GM19240 (cell line): ENCODE measurements around the gene LHFPL2.

Experiments used
- DNase-seq: peaks from one replicate; pipeline ENCODE4 v3.0.0; 2011; ENCODE audit warnings: low spot score; ENCODE audit not compliant: insufficient read length

The LHFPL2 gene

DNA sequence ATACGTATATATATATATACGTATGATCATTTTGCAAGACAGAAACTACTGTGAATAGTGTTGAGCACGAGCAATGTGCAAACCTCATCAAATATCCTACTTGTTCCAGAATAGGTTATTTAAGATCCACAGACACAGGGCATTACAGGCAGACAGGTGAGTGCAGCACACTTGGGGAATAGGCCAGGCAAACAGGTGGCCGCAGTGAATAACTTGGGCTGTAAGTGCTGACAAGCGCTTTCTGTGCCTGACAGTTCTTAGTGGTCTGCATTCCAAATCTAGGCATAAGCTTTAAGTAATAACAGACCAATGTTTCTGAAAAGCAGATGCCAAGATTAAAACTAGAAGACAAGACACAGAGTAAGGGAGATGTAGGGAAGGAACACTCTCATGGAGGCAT lies 77.9 kb downstream of the LHFPL2 start:
- DNase-seq = no peak

DNA sequence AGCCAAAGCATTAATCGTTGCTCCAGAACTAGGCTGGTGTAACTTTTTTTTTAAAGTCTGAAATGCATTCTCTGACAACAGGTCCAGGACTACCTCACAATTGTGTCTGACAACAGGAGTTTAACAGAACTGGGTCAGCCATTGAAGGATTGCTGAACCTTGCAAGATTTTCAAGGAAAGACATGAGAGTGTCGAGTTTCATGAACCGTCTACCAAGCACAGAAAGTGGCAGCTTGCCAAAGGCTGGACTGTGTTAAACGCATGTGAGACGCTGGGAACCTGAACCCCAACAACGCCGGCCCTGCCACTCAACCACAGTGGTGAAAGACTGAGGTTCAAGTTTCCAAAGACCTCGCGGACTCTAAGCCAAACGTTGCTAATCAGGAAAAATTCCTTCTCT lies 79.1 kb downstream of the LHFPL2 start:
- DNase-seq = no peak

DNA sequence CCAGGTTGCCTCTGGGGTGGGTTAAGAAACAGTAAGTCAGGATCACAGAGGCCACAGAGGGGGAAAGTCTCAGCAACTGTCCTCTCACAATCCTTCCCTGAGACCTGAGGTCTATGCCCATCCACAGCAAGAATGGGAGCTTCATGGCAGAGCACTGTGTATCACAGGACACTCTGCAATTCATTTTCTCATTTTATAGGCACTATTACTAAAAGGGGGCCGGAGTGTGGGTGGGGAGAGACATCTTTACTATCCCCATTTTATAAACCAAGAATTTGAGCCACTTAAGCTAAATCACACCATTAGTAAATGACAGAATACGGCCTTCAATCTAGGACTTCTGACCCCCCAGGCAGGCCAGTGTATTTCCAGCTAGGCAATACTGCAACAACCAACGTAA lies 79.9 kb downstream of the LHFPL2 start:
- no peak for DNase-seq

DNA sequence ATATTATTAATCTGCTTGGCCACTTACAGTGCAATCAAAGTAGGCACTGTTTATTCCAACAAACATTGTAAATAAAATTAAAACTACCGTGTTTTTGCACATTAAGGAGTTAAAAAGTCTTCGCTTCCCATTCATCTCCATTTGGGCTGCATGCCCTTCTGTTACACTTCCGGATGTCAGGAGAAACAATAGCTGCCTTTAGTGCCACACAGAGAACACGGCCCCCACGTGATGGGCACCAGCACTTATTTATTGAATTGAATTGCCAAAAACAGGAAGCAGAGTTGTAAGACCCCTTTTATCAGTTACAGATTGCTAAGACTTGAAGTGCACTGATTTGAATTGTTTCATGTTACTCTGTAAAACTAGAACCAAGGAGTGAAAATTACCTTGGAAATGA lies 80.4 kb downstream of the LHFPL2 start:
- no peak for DNase-seq

DNA sequence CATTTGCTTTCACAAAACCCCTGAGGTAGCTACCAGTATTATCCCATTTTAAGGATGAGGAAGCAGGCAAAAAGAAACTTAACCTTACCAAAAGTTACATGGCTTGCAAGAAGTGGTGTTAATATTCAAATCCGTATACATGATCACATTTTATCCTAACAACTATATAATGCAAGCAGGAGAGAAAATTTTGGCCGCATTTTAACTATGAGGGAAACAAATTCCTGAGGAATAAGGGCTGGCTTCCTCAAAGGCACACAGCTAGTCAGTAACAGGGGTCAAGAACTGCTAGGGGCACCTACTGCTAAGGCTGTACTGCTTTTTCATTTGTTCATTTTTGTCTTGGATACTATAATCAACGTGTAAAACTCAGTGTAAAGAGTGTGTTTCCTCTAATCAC lies 81.0 kb downstream of the LHFPL2 start:
- no peak for DNase-seq

DNA sequence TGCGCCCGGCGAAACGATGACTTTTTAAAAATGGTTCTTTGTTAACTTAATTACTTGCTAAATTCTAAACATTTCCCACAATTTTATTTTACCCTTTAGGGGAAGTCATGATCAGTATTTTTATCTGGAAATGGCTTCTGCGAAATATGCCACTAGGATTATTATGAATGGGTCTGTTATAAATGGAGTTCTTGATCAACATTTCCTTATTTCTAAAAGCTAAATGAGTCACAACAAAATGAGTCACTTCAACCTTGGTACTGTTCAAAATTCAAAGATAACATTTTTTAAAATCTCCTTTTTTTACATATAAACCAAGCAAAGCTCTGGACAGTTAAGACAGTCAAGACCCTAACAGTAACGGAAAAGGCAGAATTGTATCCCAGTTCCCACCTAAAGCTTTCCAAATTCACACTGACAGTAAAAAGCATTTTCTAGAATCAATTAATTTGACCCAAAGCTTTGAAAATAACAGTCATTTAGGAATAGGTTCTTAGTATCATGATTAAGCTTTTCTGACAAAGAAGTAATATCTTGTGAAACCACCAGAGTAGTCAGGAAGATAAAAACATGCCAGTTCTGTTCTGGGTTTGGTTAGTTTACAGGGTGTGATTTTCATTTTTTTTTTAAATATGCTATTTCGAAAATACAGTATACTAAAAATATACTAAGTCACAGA lies 81.7 kb downstream of the LHFPL2 start:
- no peak for DNase-seq

DNA sequence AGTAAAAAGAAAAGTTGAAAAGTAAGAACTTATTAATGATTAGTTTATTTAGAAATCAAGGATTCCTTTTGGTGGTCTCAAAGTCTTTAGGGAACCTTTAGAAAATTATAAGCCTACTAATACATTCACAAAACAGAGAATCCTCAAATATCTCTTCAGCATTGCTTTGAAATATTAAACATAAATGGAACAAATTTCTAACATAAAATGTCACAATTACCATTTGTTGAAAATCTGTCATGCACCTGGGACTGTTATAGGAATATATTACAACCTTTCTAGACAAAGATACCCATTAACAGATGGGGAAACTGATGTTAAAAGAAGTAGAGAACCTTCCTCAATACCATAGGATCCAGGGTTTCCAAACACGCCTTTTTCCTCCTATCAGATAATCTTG lies 83.2 kb downstream of the LHFPL2 start:
- no peak for DNase-seq

DNA sequence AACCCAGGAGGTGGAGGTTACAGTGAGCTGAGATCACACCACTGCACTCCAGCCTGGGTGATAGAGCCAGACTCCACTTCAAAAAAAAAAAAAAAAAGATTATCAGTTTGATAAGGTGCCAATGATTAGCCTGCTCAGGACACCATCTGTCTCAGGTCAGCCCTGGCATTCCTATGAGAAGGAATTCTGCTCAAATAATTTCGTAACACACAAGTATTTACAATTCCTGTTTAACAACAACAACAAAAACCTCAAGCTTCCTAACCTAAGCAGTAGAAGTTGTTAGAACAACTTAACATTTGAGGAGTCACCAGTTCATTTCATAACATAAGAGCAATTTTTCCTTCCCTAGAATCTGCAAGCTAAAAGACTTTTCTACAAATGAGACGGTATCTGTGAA lies 85.0 kb downstream of the LHFPL2 start:
- no peak for DNase-seq

DNA sequence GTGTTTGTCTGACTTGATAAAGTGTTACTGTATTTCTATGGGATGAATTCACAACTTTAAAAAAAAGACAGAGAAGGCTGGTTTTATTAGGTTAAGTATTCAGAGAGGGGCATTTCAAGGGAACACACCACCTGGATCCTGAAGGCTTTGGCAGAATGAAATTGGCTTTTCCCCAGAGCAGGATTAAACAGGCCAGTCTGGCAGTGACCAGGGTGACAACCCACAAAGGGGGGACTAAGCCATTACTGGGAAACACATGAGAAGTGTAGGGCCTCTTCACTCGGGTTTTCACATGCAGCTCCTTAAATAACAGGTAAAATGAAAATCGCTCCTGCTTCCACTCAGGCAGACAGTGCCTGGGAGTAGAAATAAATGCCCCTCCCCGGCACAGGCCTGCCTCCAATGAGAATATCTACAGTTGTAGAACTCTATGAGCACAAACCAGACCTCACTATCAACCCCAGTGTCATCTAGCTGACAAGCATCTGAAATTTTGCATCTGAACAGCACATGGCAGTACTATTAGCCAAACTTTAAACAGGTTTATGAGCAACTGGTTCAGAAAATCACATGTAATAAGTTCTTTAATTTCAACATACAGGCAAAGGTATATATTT lies 85.8 kb downstream of the LHFPL2 start:
- no peak for DNase-seq

DNA sequence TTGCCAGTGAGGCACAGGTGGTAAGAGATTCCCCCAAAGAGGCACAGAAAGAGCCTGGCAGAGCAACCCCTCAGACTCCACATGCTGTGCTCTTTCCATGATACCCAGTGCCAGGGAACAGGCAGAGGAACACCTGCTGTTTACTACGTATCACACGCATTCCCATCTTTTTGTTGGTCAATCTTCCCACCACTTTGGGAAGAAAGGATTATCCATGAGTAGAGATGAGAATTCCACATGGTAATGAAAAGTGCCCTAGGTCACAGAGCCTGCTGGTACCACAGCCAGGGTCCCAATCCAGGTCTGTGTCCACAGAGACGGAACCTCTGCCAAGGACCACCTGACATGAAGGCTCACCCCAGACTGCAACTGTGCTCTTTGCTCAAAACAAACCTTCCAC lies 86.6 kb downstream of the LHFPL2 start:
- DNase-seq = no peak

DNA sequence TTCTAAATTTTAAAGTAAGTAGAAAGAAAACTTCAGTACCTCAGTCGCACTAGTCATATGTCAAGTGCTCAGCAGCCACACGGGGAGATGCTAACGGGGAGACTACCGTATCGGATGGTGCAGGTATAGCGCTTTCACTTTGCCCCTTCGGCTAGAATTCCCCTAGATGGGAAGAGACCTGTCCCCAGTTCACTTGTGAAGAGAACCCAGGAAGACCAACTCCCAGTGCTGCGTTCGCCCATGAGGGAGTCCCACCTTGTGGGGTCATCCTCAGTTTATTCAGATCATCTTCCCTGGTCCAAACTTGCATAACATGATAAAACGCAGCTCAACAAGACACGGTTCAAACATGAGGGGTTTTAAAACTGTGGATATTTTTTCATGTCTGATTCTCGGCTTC lies 87.3 kb downstream of the LHFPL2 start:
- DNase-seq = no peak

DNA sequence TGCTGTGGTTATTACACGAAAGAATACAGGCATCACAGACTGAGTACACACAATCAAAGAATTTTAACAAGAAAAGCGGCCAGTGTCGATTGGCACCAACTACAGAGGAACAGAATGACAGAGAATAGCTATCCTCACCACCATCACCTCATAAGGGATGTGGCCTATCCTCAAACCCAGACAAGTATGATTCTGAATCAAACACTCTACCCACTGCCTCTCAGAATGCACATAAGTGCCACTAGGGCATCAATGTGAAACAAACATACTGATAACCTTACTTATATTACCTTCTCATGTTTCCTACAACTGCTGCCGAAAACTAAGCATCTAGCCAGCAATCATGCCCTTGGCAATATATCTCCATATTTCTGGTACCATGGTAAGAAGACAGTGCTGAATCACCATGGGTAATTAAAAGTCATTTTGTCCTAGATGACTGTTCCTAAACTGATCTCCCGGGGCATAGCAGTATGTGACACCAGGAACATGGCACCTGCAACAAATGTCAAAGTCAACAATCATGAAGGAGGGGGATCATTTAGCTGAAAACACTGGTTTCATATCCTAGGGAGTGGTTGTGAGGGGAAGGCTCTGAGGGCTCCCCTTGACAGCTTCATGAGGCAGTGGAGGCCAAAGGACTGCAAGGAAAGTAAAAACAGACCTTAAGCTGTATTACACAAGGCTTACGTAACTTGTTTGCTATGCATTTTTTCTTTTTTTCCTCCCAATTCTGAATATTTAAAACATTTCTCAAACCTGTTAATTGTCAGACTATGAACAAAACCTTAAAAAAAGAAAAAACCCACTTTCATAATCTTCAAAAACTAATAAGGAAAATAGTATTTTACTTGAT lies 88.3 kb downstream of the LHFPL2 start:
- no peak for DNase-seq

DNA sequence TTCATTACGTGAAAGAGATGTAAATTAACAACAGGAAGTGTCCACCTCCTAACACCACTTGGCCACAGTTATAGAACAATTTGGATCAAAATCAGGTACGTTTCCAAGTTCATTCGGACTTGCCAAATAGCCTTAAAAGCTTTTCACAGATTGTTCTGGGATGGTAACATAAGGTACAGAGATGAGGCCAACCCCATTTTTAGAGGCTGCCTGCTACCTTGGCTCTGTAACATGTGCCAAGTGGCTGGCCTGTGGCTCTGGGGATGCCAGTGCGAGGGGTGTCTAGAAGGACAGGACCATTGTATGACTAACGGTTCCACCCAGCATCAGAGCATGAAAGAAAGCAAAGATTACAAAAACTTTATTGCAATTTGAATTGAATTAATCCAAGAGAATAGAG lies 91.0 kb downstream of the LHFPL2 start:
- no peak for DNase-seq

DNA sequence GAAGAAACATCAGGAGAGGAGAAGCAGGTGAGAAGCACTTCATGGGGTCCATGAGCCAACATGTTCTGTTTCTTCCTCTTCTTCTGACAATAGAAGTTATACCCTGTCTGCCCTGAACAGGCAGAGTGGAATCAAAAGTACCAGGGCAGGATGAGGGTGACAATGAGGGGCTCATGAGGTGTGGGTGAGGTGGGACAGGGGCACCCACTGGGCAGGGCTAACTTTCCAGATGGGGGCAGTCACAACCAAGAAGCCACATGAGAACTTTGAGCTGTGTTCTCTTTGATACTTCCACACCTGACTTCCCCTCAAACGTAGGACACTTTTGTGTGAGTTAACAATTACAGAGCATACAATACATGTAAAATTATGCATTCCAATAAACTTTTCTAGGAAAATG lies 92.7 kb downstream of the LHFPL2 start:
- no peak for DNase-seq

DNA sequence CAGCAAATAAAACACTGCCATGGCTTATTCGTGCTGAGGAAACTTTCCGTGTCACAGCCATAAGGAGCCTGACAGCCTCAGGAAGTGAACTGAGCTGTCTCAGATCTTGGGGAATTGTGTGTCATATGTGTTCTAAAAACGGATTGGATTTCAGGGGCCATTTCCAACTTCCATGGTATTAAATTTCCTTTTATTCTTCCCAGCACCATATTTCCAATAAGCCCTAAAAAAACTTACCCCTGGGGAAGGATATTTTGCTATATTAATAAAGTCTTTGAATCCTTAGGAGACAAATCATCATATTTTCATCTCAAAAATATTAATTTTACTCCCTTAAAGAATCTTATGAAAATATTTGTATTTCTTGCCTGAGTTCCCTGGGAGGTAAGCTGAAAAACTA lies 93.9 kb downstream of the LHFPL2 start:
- DNase-seq = no peak

DNA sequence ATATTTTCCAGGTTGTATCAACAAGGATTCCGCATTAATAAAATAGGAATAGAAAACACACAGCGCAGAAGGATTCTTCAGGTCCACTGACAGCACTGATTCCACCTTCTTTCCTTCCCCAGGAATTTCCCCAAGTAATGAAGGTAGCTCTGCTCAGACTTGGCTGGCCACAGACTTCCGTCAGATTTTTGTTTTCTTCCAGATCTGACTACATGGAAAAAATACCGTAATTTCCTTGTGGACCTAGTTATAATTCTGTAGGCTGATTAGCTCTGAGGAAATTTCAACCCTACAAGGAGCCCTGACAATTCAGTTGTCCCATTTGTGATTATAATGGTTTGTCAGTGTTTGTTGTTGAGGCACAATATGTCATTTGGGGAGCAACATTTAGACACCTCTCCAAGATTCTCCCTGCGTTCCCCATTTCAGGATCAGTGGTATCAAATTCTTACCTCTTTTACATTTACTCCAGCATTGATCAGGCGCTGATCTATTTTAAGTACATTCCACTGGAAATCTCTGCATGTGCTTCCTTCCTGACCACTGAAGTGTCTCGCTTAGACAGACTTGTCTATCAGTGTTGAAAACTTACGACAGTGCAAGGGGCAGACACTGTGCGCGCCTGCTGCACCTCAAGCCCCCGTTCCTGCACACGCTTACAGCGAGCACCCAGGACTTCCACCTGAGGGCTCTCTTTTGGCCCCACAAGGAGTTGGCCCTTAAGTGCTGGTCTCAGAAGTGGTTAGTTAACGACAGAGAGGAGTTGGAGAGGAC lies 94.8 kb downstream of the LHFPL2 start:
- no peak for DNase-seq

DNA sequence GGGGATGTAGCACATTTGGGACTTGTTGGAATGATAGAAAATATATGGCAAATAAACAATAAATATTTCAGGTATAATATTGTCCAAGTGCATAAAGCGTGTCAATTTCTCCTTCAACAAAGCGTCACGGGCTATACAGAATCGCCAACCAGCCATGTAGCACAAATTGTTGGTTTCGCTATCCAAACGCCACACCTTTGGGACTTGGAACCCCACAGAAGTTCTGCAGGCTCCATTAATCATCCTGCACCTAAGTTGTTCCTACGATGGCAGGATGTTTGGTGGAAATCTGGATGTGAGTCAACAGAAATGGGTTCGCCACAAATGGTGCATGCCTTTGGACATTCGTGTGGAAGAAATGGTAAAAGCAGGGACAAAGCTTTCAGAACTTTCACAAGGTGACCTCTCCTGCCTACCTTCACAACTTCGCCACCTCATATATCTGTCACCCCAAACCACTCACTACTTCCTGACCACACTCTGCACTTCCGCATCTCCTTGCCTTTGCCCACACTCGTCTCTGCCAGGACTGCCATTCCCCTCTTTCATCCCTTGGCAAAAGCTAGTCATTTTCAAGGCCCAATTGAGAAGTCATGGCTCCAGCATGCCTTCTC lies 95.7 kb downstream of the LHFPL2 start:
- no peak for DNase-seq

DNA sequence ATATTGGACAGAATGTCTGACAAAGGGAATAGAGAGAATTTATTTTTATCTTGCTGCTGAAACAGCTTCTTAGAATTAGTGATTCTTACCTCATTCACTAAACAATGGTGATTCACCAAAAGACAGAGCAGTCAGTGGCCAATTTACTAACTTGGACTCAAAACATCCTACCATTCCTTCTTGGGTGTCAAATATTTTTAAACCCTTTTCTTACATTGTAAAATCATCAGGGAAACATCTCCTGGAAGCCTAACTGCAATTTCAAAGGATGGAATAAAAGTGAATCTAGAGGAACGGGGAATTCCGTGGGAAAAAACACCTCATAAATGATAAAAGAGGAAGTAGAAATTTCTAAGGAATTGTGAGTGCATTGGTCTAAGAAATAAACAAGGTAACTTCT lies 97.7 kb downstream of the LHFPL2 start:
- no peak for DNase-seq

DNA sequence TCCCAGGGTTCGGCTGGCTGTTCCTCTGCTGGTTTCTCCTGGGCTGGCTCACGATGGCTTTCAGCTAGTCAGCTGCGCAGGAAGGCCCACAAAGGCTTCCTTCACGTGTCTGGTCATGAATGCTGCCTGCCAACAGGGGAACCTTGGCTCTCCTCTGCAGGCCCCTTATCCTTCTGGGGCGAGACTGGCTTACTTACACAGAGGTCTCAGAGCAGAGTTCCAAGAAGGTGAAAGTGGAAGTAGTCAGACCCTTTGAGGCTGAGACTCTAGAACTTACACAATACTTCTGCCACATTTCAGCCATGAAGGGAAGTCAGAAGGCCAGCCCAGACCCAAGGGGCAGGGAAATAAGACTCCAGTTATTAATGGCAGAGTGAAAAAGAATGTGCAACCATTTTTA lies 99.5 kb downstream of the LHFPL2 start:
- no peak for DNase-seq

DNA sequence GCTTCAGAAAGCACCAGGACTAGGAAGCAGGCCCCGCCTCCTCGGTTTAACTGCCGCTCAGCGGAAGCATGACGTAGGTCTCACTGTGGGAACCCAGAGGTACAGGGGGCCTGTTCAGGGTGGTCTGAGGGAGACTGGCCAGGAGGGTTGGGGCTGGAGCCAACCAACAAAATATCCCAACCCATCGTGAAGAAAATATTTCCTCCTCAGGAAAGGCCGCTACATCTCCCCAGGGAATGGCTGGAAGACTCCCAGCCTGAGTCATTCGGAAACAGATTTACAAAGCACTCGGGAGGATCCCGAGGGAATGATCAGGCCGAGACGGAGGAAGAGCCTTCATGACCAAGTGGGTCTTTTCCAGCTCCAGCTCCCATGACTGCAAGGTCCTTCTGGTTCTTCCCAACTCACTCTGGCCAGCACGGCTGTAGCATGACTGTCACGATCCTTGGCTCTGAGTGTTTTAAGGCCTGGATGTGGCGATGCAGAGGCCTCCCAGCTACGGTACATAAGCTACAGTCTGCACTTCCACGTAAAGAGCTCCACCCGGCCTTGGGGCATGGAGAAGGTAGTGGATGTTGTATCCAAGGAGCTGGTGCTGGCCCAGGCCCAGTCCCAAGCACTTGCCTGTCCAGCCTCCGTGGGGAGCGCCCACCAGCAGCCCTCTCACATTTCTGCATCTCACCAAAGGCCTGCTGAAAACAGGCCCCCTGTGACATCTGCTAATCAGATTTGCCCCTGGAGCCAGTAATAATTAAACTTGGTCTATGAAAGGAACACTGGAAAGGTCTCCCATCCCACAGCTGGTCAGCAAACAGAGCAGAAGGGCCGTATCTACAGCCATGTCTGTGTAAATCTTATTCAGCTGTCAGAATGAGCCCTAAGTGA lies 100.6 kb downstream of the LHFPL2 start:
- no peak for DNase-seq
